SK-N-SH (cell line): ENCODE data around the gene MYO10. TPM values are rescaled to one million over a fixed set of nuclear protein-coding genes. Genes with fewer than 3 reads are reported as not detected.

Source experiments
- CTCF ChIA-PET: fragments of 300-600, 350-600 bp; formaldehyde crosslinking; extraction: SDS; loops from one replicate; lab custom pipeline; 2021; lab: Yijun Ruan, JAX
- POLR2A ChIA-PET: fragments of 350-600 bp; sonication (Branson Sonifier 250); formaldehyde crosslinking; extraction: SDS; loops from one replicate; lab custom pipeline; 2020; ENCODE audit warnings: antibody characterized with exemption, inconsistent platforms; lab: Yijun Ruan, JAX
- DNase-seq: peaks from one replicate; pipeline ENCODE4 v3.0.0; 2012
- H2AFZ ChIP-seq: fragments of 200-600 bp; sonication (generic); 2 replicates; pipeline ENCODE4 v1.8.1; 2016; ENCODE audit warnings: antibody characterized with exemption, mild to moderate bottlenecking, low read depth
- H3F3A ChIP-seq: fragments of 200-600 bp; sonication (generic); replicated peaks from 2 replicates; pipeline ENCODE3; 2016; ENCODE audit warnings: antibody characterized with exemption, mild to moderate bottlenecking; ENCODE audit not compliant: insufficient read depth
- H3K27ac ChIP-seq, 2 experiments: fragments of 200-500 bp in 1 of 2; fragments of 200-600 bp in 1 of 2; sonication (Bioruptor generic) in 1 of 2; sonication (generic), shearing (Covaris generic) in 1 of 2; 2 replicates each; pipeline versions ENCODE4 v1.5.1 to v1.6.1; 2014 to 2016; ENCODE audit warnings: low read depth in 2 of 2, inconsistent platforms in 1 of 2, low read length in 1 of 2, mild to moderate bottlenecking in 1 of 2, mixed read lengths in 1 of 2
- H3K27me3 ChIP-seq: fragments of 200-600 bp; sonication (generic), shearing (Covaris generic); 2 replicates; pipeline ENCODE4 v1.6.1; 2016; ENCODE audit warnings: mixed run types; ENCODE audit not compliant: insufficient read depth
- H3K36me3 ChIP-seq, 2 experiments: fragments of 200-500 bp in 1 of 2; fragments of 200-600 bp in 1 of 2; sonication (Bioruptor generic) in 1 of 2; sonication (generic) in 1 of 2; replicated peaks in 1 of 2; 2 replicates each; pipeline versions ENCODE3 to v1.5.1; 2014 to 2016; ENCODE audit warnings: low read length in 1 of 2, mild to moderate bottlenecking in 1 of 2; ENCODE audit not compliant: insufficient read depth in 2 of 2, control insufficient read depth in 1 of 2
- H3K4me1 ChIP-seq, 2 experiments: fragments of 200-500 bp in 1 of 2; fragments of 200-600 bp in 1 of 2; sonication (Bioruptor generic) in 1 of 2; sonication (generic), shearing (Covaris generic) in 1 of 2; 2 replicates each; pipeline versions ENCODE4 v1.5.1 to v1.6.1; 2014 to 2016; ENCODE audit warnings: low read depth in 1 of 2, low read length in 1 of 2, mixed run types in 1 of 2; ENCODE audit not compliant: insufficient read depth in 2 of 2, control insufficient read depth in 1 of 2
- H3K4me2 ChIP-seq: fragments of 200-600 bp; sonication (generic), shearing (Covaris generic); 2 replicates; pipeline ENCODE4 v1.6.1; 2017; ENCODE audit warnings: mixed run types
- H3K4me3 ChIP-seq, 2 experiments: fragments of 200-500 bp in 1 of 2; fragments of 200-600 bp in 1 of 2; sonication (Bioruptor generic) in 1 of 2; sonication (generic), shearing (Covaris generic) in 1 of 2; 2 replicates each; pipeline versions ENCODE4 v1.5.1 to v1.8.1; 2014 to 2016; ENCODE audit warnings: low read depth in 2 of 2, inconsistent platforms in 1 of 2, low read length in 1 of 2, mild to moderate bottlenecking in 1 of 2, mixed read lengths in 1 of 2, moderate library complexity in 1 of 2
- H3K79me2 ChIP-seq: fragments of 200-600 bp; sonication (generic); 2 replicates; pipeline ENCODE4 v1.8.1; 2017; ENCODE audit warnings: mild to moderate bottlenecking; ENCODE audit not compliant: insufficient read depth
- H3K9ac ChIP-seq: fragments of 200-600 bp; sonication (generic); 2 replicates; pipeline ENCODE4 v1.6.1; 2017; ENCODE audit warnings: mixed run types
- H3K9me2 ChIP-seq: fragments of 200-600 bp; sonication (generic); 2 replicates; pipeline ENCODE4 v1.6.1; 2017; ENCODE audit warnings: mixed run types
- H3K9me3 ChIP-seq: fragments of 200-600 bp; sonication (generic); 2 replicates; pipeline ENCODE4 v1.6.1; 2017; ENCODE audit warnings: mixed run types, mild to moderate bottlenecking, moderate library complexity
- H4K20me1 ChIP-seq: fragments of 200-600 bp; sonication (generic); 2 replicates; pipeline ENCODE4 v1.6.1; 2017; ENCODE audit warnings: mild to moderate bottlenecking, mixed run types; ENCODE audit not compliant: insufficient read depth
- ELF1 ChIP-seq: IDR thresholded peaks from 2 replicates; pipeline ENCODE4 v1.4.0; 2012
- EZH2phosphoT487 ChIP-seq: fragments of 200-600 bp; sonication (generic); IDR thresholded peaks from 2 replicates; pipeline ENCODE4 v1.6.1; 2017; ENCODE audit warnings: low read depth, mixed run types, mild to moderate bottlenecking, antibody characterized with exemption, moderate library complexity, borderline replicate concordance
- FOXJ3 ChIP-seq: sonication (generic); formaldehyde crosslinking; IDR thresholded peaks from 2 replicates; pipeline ENCODE4 v1.5.1; 2020; ENCODE audit warnings: mild to moderate bottlenecking, missing genetic modification reagents
- FOXM1 ChIP-seq: IDR thresholded peaks from 2 replicates; pipeline ENCODE4 v1.4.0; 2012; ENCODE audit warnings: low read depth, mild to moderate bottlenecking
- GATA2 ChIP-seq: sonication (generic); formaldehyde crosslinking; IDR thresholded peaks from 2 replicates; pipeline ENCODE4 v1.5.0; 2020; ENCODE audit warnings: mild to moderate bottlenecking, missing genetic modification reagents
- MEF2A ChIP-seq: IDR thresholded peaks from 2 replicates; pipeline ENCODE4 v1.4.0; 2012; ENCODE audit warnings: low read depth, borderline replicate concordance
- NFIC ChIP-seq: IDR thresholded peaks from 2 replicates; pipeline ENCODE4 v1.4.0; 2012; ENCODE audit warnings: borderline replicate concordance
- POLR2AphosphoS5 ChIP-seq: IDR thresholded peaks from 2 replicates; pipeline ENCODE4 v1.6.1; 2012; ENCODE audit warnings: low read depth, low read length
- RCOR1 ChIP-seq: fragments of 150-350 bp; IDR thresholded peaks from 2 replicates; pipeline ENCODE4 v1.6.1; 2017; ENCODE audit warnings: antibody characterized with exemption, low read length
- RXRA ChIP-seq: IDR thresholded peaks from 2 replicates; pipeline ENCODE4 v1.4.0; 2012; ENCODE audit warnings: low read depth, mild to moderate bottlenecking, borderline replicate concordance
- SMC3 ChIP-seq: IDR thresholded peaks from 2 replicates; pipeline ENCODE4 v1.6.1; 2012; ENCODE audit warnings: low read depth, low read length, improper control_type of control experiment
- TAF1 ChIP-seq: IDR thresholded peaks from 2 replicates; pipeline ENCODE4 v1.6.1; 2012; ENCODE audit warnings: low read depth, mild to moderate bottlenecking, low read length, moderate library complexity, borderline replicate concordance
- TEAD4 ChIP-seq: IDR thresholded peaks from 2 replicates; pipeline ENCODE4 v1.4.0; 2012; ENCODE audit warnings: mild to moderate bottlenecking, borderline replicate concordance; ENCODE audit not compliant: insufficient read depth
- USF1 ChIP-seq: IDR thresholded peaks from 2 replicates; pipeline ENCODE4 v1.4.0; 2012; ENCODE audit warnings: low read depth, borderline replicate concordance
- WGBS: methylation state at CpG from one replicate; pipeline ENCODE4 v1.1.6; 2017; ENCODE audit warnings: low lambda C conversion rate; 5-methylcytosine and 5-hydroxymethylcytosine counted together
- polyA plus RNA-seq, 3 experiments: library from polyadenylated mRNA; depleted of rRNA; stranded (reverse); fragments of >200 nt; gene quantifications; 2 replicates each; pipeline ENCODE4 v1.2.3, GENCODE V29; 2012
- TF ChIP-seq, protein P1 (sequence below): IDR thresholded peaks from 2 replicates; pipeline ENCODE4 v1.4.0; 2012; ENCODE audit warnings: low read depth
- TF ChIP-seq, protein P2 (sequence below): IDR thresholded peaks from 2 replicates; pipeline ENCODE4 v1.4.0; 2012; ENCODE audit warnings: low read depth, borderline replicate concordance

MYO10 gene
- polyA plus RNA-seq, 1 of the 3 experiments (the other 2 are of a cell fraction) = 8.1 TPM

- H3K36me3 ChIP-seq = peaks cover 20 to 72% of the 10 kb centered on the region in 2 experiments
- peaks cover 3% of the 10 kb centered on the region for H3F3A ChIP-seq
- H4K20me1 ChIP-seq = no peaks in the 10 kb centered on the region; the same call in 1 of the 2 replicates
- POLR2A ChIA-PET = no interaction called here
- H3K27me3 ChIP-seq = no peaks in the 10 kb centered on the region
- no peaks in the 10 kb centered on the region for H3K9me2 ChIP-seq
- H3K4me3 ChIP-seq = no peak overlapping the region
- no peaks in the 10 kb centered on the region for H3K9me3 ChIP-seq
- WGBS = 97% methylated on average over 9 of the region's 9 CpGs
- no peak for DNase-seq
- H3K27ac ChIP-seq = no peak overlapping the region
- peaks cover 0 to 2% of the 10 kb centered on the region in 2 experiments; a peak in 2 of 4 replicates for H3K4me1 ChIP-seq
- no peak overlapping the region for H3K9ac ChIP-seq
- no peak overlapping the region for H3K4me2 ChIP-seq
- TF ChIP-seq NFIC = no peak
- no peak for TF ChIP-seq ELF1
- TF ChIP-seq SMC3 = no peak
- no peak for TF ChIP-seq MEF2A
- TF ChIP-seq, protein P1, sequence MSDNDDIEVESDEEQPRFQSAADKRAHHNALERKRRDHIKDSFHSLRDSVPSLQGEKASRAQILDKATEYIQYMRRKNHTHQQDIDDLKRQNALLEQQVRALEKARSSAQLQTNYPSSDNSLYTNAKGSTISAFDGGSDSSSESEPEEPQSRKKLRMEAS = no peak
- TF ChIP-seq USF1 = no peak
- TF ChIP-seq TEAD4 = no peak
- no peak for TF ChIP-seq GATA2 (CRISPR knock-in tag)
- TF ChIP-seq TAF1 = no peak
- no peak for TF ChIP-seq POLR2AphosphoS5
- TF ChIP-seq RCOR1 = no peak
- TF ChIP-seq EZH2phosphoT487 = no peak
- TF ChIP-seq, all 33 proteins: peak for 0
- no peak overlapping the region for H2AFZ ChIP-seq
- CTCF ChIA-PET = no interaction called here
- H3K79me2 ChIP-seq = peaks cover 35% of the 10 kb centered on the region
Observed at GRCh38 chr5:16707168-16707868, 228.8 kb downstream of the MYO10 start.

DNA sequence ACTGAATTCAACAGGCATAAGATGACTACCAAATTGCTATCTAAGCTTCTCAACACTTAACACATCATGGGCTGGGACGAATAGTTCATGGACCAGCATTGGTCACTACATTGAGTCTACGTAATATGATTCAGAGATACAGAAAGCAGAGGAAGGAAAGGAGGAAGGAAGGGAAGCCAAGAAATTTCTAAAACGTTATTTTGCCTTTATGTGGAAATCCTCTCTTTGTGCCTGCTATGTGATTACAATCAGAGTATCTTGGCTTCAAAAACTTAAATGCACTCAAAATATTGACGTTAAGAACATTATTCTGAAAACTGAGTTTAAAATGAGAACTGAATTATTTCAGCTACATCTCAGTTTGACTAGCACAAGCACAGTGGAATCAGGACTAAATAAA lies 231.1 kb downstream of the MYO10 start:
- Histone ChIP-seq H3K27me3 (no peaks in the 10 kb centered on the region), H3K27ac (no peak overlapping the region), H3F3A (peaks cover 7% of the 10 kb centered on the region), H3K4me3 (no peak overlapping the region), H3K9me2 (no peaks in the 10 kb centered on the region), H2AFZ (no peak overlapping the region), H3K4me2 (no peak overlapping the region), H3K9ac (no peak overlapping the region), H3K9me3 (no peaks in the 10 kb centered on the region), H3K36me3 (peaks cover 22 to 83% of the 10 kb centered on the region in 2 experiments), H3K4me1 (no peaks in the 10 kb centered on the region; a peak in 1 of 4 replicates), H4K20me1 (no peaks in the 10 kb centered on the region), H3K79me2 (peaks cover 45% of the 10 kb centered on the region)
- WGBS = 87% methylated on average over 4 of the region's 4 CpGs
- no peak for DNase-seq
- TF ChIP-seq POLR2AphosphoS5 (no peak), TEAD4 (no peak), RXRA (no peak), MEF2A (no peak), SMC3 (no peak), FOXM1 (no peak), RCOR1 (no peak), FOXJ3 (CRISPR knock-in tag) (no peak)
- TF ChIP-seq, protein P2, sequence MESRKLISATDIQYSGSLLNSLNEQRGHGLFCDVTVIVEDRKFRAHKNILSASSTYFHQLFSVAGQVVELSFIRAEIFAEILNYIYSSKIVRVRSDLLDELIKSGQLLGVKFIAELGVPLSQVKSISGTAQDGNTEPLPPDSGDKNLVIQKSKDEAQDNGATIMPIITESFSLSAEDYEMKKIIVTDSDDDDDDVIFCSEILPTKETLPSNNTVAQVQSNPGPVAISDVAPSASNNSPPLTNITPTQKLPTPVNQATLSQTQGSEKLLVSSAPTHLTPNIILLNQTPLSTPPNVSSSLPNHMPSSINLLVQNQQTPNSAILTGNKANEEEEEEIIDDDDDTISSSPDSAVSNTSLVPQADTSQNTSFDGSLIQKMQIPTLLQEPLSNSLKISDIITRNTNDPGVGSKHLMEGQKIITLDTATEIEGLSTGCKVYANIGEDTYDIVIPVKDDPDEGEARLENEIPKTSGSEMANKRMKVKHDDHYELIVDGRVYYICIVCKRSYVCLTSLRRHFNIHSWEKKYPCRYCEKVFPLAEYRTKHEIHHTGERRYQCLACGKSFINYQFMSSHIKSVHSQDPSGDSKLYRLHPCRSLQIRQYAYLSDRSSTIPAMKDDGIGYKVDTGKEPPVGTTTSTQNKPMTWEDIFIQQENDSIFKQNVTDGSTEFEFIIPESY = no peak
- ChIA-PET CTCF (interaction anchor here (1.1 to 1.4 kb wide), 2 partner anchors 9 to 38 kb away, joined by 3 to 4 read pairs; no protein-coding TSS in a partner anchor), POLR2A (no interaction called here)
